Choroid plexus epithelial cell (primary cell): ENCODE measurements around the gene DOCK6.

Source experiments
- DNase-seq: peaks from one replicate; pipeline ENCODE4 v3.0.0-alpha.2; 2010; ENCODE audit warnings: low read depth
- H3K4me3 ChIP-seq: 2 replicates; pipeline ENCODE4 v1.5.1; 2011; ENCODE audit warnings: low read depth, mild to moderate bottlenecking, control low read depth, low read length, moderate library complexity
- CTCF ChIP-seq: conservative IDR thresholded peaks from 2 replicates; pipeline ENCODE4 v1.5.1; 2011; ENCODE audit warnings: low read depth, mild to moderate bottlenecking, control low read depth, inconsistent platforms, low read length, moderate library complexity

Gene DOCK6

GRCh38 chr19:11260996-11261395, 1.3 kb downstream of the DOCK6 start:
- H3K4me3 ChIP-seq: no peak overlapping the region
- DNase-seq: no peak
- TF ChIP-seq CTCF: no peak

GRCh38 chr19:11257846-11258380, 4.4 kb downstream of the DOCK6 start:
- H3K4me3 ChIP-seq: no peak overlapping the region
- TF ChIP-seq CTCF: no peak
- DNase-seq: no peak

- DNase-seq: peak; percentile 52
Observed at GRCh38 chr19:11256189-11256588, 6.1 kb downstream of the DOCK6 start.

GRCh38 chr19:11254666-11255065, 7.7 kb downstream of the DOCK6 start:
- no peak for DNase-seq
- no peak overlapping the region for H3K4me3 ChIP-seq
- TF ChIP-seq CTCF: peak; percentile 13

More at GRCh38 chr19:11256189-11256588, 6.1 kb downstream of the DOCK6 start:
- no peak overlapping the region for H3K4me3 ChIP-seq
- no peak for TF ChIP-seq CTCF

- TF ChIP-seq CTCF: no peak
- no peak overlapping the region for H3K4me3 ChIP-seq
- DNase-seq: no peak
Observed at GRCh38 chr19:11252665-11253355, 9.5 kb downstream of the DOCK6 start.

- DNase-seq: no peak
- no peak for TF ChIP-seq CTCF
Observed at GRCh38 chr19:11251650-11252314, 10.5 kb downstream of the DOCK6 start.

More at GRCh38 chr19:11251650-11252314, 10.5 kb downstream of the DOCK6 start:
- no peak overlapping the region for H3K4me3 ChIP-seq
